IPS DF 6.9 (cell line): ENCODE data around the gene DNAJC22.
A peak's percentile ranks its signal among the peaks of the same experiment; 100 is the strongest.

ENCODE experiments used
- DNase-seq: peaks from one replicate; pipeline ENCODE4 v3.0.0-alpha.2; 2013; ENCODE audit warnings: low read depth, low spot score
- H3K27ac ChIP-seq: one replicate; pipeline ENCODE4 v1.5.1; 2013; ENCODE audit warnings: low read length, control low read depth
- H3K27me3 ChIP-seq: 2 replicates; pipeline ENCODE4 v1.6.1; 2013; ENCODE audit warnings: mild to moderate bottlenecking, low read length; ENCODE audit not compliant: control insufficient read depth, insufficient read depth
- H3K36me3 ChIP-seq: 2 replicates; pipeline ENCODE4 v1.6.1; 2013; ENCODE audit warnings: low read length; ENCODE audit not compliant: control insufficient read depth, insufficient read depth
- H3K4me1 ChIP-seq: 2 replicates; pipeline ENCODE4 v1.6.1; 2013; ENCODE audit warnings: low read length; ENCODE audit not compliant: control insufficient read depth, insufficient read depth
- H3K4me3 ChIP-seq: 2 replicates; pipeline ENCODE4 v1.5.1; 2013; ENCODE audit warnings: mild to moderate bottlenecking, low read length
- H3K9me3 ChIP-seq: 2 replicates; pipeline ENCODE4 v1.6.1; 2013; ENCODE audit warnings: low read length, inconsistent platforms; ENCODE audit not compliant: control insufficient read depth, insufficient read depth
- whole genome bisulfite sequencing: extraction: QIAGEN DNeasy Blood & Tissue Kit; methylation state at CpG from one replicate; pipeline ENCODE4 v1.1.7; 2013; ENCODE audit warnings: mixed read lengths, missing lambda C conversion rate; ENCODE audit not compliant: insufficient read length, insufficient coverage; 5-methylcytosine and 5-hydroxymethylcytosine counted together

DNAJC22 gene

DNA sequence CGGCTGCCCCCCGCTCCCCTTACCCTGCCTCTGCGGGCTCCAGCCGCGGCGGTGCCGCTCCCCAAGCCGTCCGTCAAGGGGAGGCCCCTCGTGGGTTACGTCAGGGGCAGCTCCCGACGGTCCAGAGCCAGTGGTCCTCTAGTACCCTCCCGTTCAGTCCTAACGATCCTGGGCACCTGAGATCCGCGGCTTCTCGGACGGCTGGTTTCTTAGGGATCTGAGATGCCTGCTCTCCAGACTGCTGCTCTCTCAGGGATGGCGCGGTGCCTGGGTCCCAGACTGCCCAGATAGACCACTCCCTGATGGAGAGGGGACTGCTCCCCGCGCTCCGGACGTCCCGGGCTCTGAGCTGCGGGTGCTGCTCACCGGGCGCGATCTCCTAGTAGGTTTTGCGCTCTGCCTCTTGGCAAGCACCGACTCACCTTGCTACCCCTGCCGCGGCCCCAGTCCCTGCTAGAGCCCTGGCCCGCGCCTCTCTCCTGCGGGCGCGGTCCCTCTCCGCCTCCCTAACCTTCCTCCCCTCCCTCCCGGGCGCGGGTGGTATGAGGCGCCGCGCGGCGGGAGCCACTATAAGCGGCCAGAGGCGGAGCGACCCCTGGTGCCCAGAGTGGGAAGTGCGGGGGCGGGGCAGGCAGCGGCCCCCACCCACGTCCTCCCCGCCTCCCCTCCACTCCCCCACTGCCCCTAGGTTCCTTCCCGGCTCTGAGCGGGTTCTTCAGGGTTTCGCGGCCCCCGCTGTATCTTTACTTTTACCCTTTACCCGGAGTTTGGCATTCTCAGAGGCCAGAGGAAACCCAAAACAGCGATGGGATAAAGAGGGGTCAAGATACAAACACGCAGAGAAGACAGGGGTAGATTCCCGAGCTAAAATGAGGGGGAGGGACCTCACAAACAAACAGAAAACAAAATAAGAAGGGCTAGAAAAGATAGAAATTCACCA, 9.8 kb upstream of the DNAJC22 start, which contains the start of gene C1QL4:
Gene C1QL4, minus strand, starts transcription at position 544 of the 940 bp plus-strand sequence. CDS start 711 bp downstream, outside the sequence.
- no CpG with 5 or more reads among the region's 65 CpGs for WGBS
- DNase-seq: no peak

DNA sequence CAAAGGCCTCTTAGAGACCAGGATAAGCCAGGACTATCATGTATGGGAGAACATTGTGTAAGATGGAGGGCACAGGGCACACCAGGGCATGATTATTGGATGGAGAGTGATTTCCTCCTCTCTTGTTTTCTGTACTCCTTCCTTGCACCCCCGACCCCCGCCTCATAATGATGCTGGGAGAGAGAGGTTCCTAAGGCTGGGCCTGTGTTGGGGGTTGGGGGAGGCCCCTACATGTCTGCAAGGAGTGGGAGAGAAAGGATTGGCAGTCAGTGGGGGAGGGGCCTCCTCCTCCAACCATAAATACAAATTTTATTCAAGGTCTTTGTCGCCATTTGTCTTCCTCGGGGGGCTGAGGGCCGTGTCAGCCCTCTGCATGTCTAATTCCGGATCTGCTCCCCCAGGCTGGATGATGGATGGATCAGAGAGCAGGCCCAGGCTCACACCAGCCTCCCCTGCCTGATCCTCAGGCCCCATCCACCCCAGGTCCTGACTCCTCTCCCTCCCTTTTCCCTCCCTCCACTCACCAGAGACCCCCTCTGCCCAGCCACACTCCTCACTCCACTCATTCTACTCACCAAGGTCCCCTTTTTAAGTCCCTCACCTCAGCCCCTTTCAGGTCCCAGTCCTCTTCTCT, 7.7 kb upstream of the DNAJC22 start:
- Histone ChIP-seq H3K4me1 (peaks cover 12% of the 10 kb centered on the region), H3K4me3 (no peak overlapping the region), H3K27ac (no peak overlapping the region), H3K27me3 (peaks cover 89% of the 10 kb centered on the region), H3K36me3 (no peaks in the 10 kb centered on the region; the same call in 1 of the 2 replicates), H3K9me3 (no peaks in the 10 kb centered on the region)
- WGBS: no CpG with 5 or more reads among the region's 6 CpGs
- DNase-seq: no peak

More for the DNA sequence above, 9.8 kb upstream of the DNAJC22 start, which contains the start of gene C1QL4:
- Histone ChIP-seq H3K9me3 (no peaks in the 10 kb centered on the region), H3K4me1 (peaks cover 8% of the 10 kb centered on the region), H3K27ac (no peak within 1 kb of the TSS), H3K27me3 (peaks cover 95% of the 10 kb centered on the region), H3K36me3 (no peaks in the 10 kb centered on the region; the same call in 1 of the 2 replicates), H3K4me3 (peak within 1 kb of the TSS; percentile 31; the same call in 1 of the 2 replicates)

DNA sequence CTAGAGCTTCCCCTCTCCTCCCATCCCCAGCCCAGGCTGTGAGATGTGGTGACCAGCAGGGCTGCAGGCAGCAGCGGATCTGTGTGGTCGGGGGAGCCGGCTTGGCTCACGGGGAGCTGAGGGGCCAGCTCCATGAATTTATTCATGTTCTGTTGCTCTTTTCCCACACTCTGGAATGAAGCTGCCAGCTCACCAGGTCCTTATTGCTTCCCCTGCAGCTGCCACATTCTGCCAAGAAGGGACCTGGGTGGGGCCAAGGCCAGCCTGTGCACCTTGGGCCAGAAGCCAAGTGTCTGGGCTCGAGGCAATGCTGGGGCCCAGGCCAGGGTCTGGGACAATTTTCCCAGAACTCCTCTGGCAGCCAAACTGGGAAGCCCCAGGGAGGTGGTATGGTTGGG, 7.2 kb upstream of the DNAJC22 start:
- WGBS: no CpG with 5 or more reads among the region's 5 CpGs
- Histone ChIP-seq H3K27ac (no peak overlapping the region), H3K27me3 (peaks cover 89% of the 10 kb centered on the region)

DNA sequence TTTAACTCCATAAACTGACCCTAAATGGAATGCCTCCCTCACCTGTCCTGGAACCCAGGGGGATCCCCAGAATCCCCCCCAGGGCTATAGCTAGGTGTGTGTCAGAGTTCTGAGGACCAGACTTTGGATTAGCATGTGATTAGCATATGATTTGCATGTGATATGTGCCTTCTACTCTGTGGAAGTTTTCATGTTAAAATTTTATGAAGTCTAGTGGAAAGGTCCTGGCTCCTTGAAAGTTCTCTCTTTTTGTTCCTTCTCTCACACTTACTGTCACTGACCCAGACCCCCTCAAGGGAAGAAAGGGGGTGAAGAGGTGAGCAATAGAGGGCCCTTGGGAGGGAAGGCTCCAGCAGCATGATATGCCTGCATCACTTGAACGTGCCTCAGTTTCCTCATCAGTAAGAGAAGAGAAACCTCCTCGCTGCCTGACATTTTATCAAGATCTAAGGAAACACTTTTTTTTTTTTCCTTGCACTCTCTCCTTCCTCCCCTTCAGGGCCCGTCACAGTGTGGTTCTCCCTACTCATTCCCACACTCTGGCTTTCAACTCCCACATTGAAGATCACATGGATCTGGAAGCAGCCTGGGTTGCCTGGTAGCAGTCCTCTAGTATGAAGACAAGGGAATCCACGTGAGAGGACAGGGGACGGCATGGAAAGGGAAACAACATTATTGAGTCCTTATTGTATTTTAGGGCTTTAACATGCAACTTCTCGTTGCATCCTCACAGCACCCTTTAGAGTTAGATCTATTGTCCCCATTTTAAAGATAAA, 6.4 kb upstream of the DNAJC22 start:
- DNase-seq: no peak
- WGBS: no CpG with 5 or more reads among the region's 6 CpGs
- H3K27ac ChIP-seq: no peak overlapping the region
- H3K4me1 ChIP-seq: peaks cover 12% of the 10 kb centered on the region
- no peaks in the 10 kb centered on the region; the same call in 1 of the 2 replicates for H3K36me3 ChIP-seq
- peaks cover 88% of the 10 kb centered on the region for H3K27me3 ChIP-seq
- no peaks in the 10 kb centered on the region for H3K9me3 ChIP-seq
- no peak overlapping the region for H3K4me3 ChIP-seq

More for the DNA sequence above, 7.2 kb upstream of the DNAJC22 start:
- Histone ChIP-seq H3K9me3 (no peaks in the 10 kb centered on the region), H3K4me1 (peaks cover 12% of the 10 kb centered on the region), H3K36me3 (no peaks in the 10 kb centered on the region; the same call in 1 of the 2 replicates), H3K4me3 (no peak overlapping the region)
- no peak for DNase-seq

DNA sequence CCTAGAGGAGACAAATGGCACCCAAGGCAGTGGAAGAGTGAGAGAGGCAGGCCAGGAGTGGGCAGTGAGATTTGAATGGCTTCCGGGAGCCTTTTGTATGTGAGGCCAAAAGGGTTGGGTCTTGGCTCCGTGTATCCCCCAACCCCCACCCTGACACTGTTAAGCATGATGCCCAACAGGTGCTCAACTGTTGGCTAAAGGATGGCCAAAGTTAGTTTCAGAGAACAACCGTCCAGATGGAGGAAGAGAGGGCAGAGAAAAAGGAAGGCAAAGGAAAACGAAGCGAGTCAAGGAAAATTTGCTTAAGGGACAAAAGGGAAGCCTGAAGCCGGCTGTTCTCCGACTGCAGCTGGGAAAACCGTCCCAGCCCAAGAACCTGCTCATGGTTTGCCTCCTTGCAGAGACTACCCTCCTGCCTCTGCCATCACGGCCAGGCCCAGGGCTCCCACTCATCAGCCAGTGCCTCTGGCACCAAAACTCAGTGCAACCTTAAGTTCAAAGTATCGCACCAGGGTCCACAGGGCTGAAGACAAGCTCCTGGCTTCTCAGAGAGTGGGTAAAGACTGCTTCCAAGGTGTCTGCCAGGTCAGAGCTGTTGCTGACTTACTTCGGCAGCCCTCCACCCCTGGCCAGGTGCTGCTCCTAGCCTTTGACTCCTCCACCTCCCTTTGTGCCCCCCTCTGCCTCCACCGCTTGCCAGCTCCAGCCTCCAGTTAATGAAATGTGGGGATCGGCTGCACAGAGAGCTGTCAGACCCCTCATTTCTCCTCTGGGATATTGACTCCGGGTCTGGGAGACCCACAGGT, 5.5 kb upstream of the DNAJC22 start:
- peak overlapping the region; percentile 61; the same call in 1 of the 2 replicates for H3K4me3 ChIP-seq
- H3K9me3 ChIP-seq: no peaks in the 10 kb centered on the region
- H3K4me1 ChIP-seq: peaks cover 12% of the 10 kb centered on the region
- no peak overlapping the region for H3K27ac ChIP-seq
- no CpG with 5 or more reads among the region's 14 CpGs for WGBS
- DNase-seq: no peak
- H3K36me3 ChIP-seq: no peaks in the 10 kb centered on the region; the same call in 1 of the 2 replicates
- H3K27me3 ChIP-seq: peaks cover 88% of the 10 kb centered on the region

DNA sequence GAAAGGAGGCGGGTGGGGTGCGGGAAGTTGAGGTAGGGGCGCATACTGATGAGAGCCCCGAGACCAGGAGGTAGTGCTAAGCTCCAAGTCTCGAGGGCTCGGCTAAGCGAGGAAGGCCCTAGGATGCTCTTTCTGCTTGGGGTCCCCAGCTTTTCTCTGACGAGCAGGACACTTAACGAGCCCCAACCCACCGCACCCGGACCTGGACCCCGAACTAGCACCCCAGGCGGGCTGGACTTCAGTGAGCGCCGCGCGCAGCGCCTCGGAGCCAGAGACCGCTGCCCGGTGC, 5.0 kb upstream of the DNAJC22 start:
- Histone ChIP-seq H3K4me3 (peak overlapping the region; percentile 61; the same call in 1 of the 2 replicates), H3K27me3 (peaks cover 88% of the 10 kb centered on the region), H3K4me1 (peaks cover 10% of the 10 kb centered on the region), H3K27ac (no peak overlapping the region), H3K36me3 (no peaks in the 10 kb centered on the region), H3K9me3 (no peaks in the 10 kb centered on the region)
- DNase-seq: no peak
- no CpG with 5 or more reads among the region's 21 CpGs for WGBS

DNA sequence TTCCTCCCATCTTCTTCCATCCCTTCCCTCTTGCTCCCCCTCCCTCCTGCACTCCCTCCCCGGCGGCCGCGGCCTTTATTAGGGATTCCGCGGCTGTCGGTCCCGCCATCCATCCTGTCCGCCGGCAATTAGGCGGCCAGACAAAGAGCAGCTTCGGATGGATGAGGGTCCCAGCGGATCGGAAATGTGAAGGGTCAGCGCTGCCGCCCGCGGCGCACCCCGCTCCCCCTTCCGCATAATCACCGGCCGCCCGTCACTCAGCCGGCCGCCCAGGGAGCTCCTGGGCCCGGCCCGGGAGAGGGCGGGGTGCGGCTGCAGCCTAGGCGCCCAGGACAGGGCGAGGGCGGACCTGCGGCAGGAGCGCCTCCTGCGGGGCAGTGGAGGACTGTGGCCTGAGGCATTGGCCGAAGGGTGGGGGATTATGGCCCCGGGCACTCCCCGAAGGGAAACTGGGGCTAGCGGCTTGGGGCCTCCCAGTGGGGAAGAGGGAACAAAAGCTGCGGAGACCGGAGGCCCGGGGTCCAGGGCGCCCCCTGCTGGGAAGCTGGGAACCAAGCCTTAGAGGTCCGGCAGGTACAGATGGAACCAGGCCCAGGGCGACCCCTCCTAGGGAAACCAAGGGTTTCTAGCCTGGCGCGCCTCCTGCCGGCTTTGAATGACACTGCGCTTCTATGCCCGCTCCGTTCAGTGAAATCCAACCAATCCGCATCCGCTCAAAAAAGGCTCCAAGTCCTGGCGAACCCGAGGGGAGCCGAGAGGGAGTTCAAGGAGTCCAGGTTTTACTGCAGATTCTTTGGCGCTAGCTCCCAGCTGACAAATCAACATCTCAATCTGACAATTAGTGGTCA, 4.4 kb upstream of the DNAJC22 start:
- H3K4me1 ChIP-seq: peaks cover 13% of the 10 kb centered on the region
- DNase-seq: peak; percentile 97
- no peak overlapping the region for H3K27ac ChIP-seq
- peaks cover 91% of the 10 kb centered on the region for H3K27me3 ChIP-seq
- no peaks in the 10 kb centered on the region for H3K36me3 ChIP-seq
- H3K9me3 ChIP-seq: no peaks in the 10 kb centered on the region
- no CpG with 5 or more reads among the region's 58 CpGs for WGBS
- H3K4me3 ChIP-seq: peak overlapping the region; percentile 61; the same call in 1 of the 2 replicates

DNA sequence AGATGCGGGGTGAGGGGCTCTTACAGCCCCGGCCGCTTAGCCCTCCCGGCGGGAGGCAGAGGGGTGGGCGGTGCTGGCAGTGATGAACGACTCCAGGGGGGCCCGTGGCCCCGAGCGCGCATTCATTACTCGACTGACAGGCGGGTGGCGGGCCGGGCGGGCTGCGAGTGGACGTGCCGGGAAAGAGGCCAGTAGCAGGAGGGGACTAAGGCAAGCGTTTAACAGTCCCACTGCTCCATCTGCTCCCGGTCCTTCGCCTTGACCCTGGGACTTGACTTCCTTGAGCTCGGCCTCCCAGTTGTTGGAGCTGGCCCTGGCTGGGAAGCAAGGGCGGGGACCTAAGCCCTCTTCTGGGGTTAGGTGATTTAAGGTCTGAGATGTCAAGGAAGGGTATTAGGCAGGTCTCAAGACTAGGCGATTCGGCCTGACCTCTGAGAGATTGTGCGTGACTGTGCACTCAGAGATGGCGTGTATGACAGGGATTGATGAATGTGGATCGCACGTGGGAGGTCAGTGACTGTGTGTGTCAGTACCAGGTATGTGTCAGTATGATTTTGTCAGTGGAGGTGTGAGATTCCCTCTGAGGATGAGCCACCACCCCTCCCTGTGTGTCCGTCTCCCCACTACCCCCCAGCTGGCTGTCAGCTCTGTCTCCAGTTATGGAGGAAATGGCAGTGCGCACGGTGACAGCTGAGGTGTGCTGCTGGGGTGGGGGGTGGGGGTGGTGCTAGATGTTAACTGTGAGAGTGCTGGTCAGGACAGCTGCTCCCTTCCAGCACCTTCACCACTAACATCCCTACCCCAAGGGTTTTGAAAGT, 3.6 kb upstream of the DNAJC22 start:
- Histone ChIP-seq H3K4me1 (peaks cover 12% of the 10 kb centered on the region), H3K27ac (no peak overlapping the region), H3K9me3 (no peaks in the 10 kb centered on the region), H3K27me3 (peaks cover 89% of the 10 kb centered on the region), H3K36me3 (no peaks in the 10 kb centered on the region), H3K4me3 (no peak overlapping the region; the same call in 1 of the 2 replicates)
- WGBS: no CpG with 5 or more reads among the region's 33 CpGs
- no peak for DNase-seq
